ENCODE results near the gene RNF152. TPM values are rescaled to one million over a fixed set of nuclear protein-coding genes. Genes with fewer than 3 reads are reported as not detected.
A peak's percentile ranks its signal among the peaks of the same experiment; 100 is the strongest.

The RNF152 gene
- total RNA-seq, 1 experiment from 2014 or later = 3.6 TPM

GRCh38 chr18:61845197-61845596 lies 47.6 kb downstream of the RNF152 start:
- BruUV-seq (replicated peaks) = no TSS peak
- CTCF ChIA-PET = no interaction called here
- no peak for DNase-seq (ENCODE audit: low spot score)

GRCh38 chr18:61844726-61845125 lies 48.1 kb downstream of the RNF152 start:
- DNase-seq (ENCODE audit: low spot score) = no peak
- POLR2A ChIA-PET (ENCODE audit: low non-redundant PET) = no interaction called here

More at GRCh38 chr18:61845197-61845596, 47.6 kb downstream of the RNF152 start:
- no peak overlapping the region for H3K4me3 ChIP-seq (ENCODE audit: low read depth, low read length, poor library complexity, severe bottlenecking)
- no peaks in the 10 kb centered on the region for H3K27me3 ChIP-seq (replicated peaks; ENCODE audit: insufficient read depth, low read depth, low read length, poor library complexity)
- POLR2A ChIA-PET (ENCODE audit: low non-redundant PET) = no interaction called here
- no peak overlapping the region for H3K27ac ChIP-seq (ENCODE audit: low read depth, low read length, poor library complexity, severe bottlenecking)
- intact Hi-C loops (cut with micrococcal nuclease; ENCODE audit: unreplicated experiment) = no loop called here
- no peak for TF ChIP-seq EZH2 (IDR thresholded peaks at IDR 0.05; ENCODE audit: borderline replicate concordance, low read depth, low read length, poor library complexity, severe bottlenecking)
- no peak for TF ChIP-seq CTCF (conservative IDR thresholded peaks at IDR 0.05; ENCODE audit: low read depth, low read length)
- no peaks in the 10 kb centered on the region for H3K36me3 ChIP-seq (ENCODE audit: insufficient read depth, low read length, poor library complexity, severe bottlenecking)
- H3K9me3 ChIP-seq (ENCODE audit: low read depth, low read length, poor library complexity, severe bottlenecking) = no peaks in the 10 kb centered on the region
- H3K4me1 ChIP-seq (ENCODE audit: insufficient read depth, low read length, poor library complexity, severe bottlenecking) = peaks cover 4% of the 10 kb centered on the region

DNA sequence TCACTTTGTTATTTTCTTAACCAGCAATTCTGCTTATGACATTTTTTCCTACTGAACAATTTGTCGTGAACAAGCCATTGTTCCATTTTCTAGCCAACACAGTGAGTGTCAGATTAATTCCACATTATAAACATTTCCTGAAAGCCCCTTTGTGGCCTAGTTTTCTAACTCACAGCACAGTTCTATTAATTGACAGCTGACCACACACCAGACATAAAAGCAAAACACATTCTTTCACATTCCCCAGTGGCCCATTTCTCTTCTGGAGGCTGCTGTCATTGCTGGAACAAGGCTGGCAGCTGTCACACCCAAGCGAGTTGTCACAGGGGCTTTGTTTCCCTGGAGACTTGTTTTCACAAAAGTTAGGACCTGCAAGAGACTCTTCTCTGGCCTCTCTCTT lies 50.7 kb downstream of the RNF152 start:
- Histone ChIP-seq H3K27me3 (replicated peaks; ENCODE audit: insufficient read depth, low read depth, low read length, poor library complexity) (no peaks in the 10 kb centered on the region), H3K4me3 (ENCODE audit: low read depth, low read length, poor library complexity, severe bottlenecking) (no peak overlapping the region), H3K9me3 (ENCODE audit: low read depth, low read length, poor library complexity, severe bottlenecking) (no peaks in the 10 kb centered on the region), H3K4me1 (ENCODE audit: insufficient read depth, low read length, poor library complexity, severe bottlenecking) (peaks cover 4% of the 10 kb centered on the region), H3K36me3 (ENCODE audit: insufficient read depth, low read length, poor library complexity, severe bottlenecking) (no peaks in the 10 kb centered on the region), H3K27ac (ENCODE audit: low read depth, low read length, poor library complexity, severe bottlenecking) (no peak overlapping the region)
- ChIA-PET CTCF (no interaction called here), POLR2A (ENCODE audit: low non-redundant PET) (interaction anchor here (0.7 kb wide), 1 partner anchor 44 kb away, joined by 3 read pairs; no protein-coding TSS in a partner anchor)
- no peak for TF ChIP-seq EZH2 (IDR thresholded peaks at IDR 0.05; ENCODE audit: borderline replicate concordance, low read depth, low read length, poor library complexity, severe bottlenecking)
- no peak for TF ChIP-seq CTCF (conservative IDR thresholded peaks at IDR 0.05; ENCODE audit: low read depth, low read length)
- DNase-seq (ENCODE audit: low spot score) = peak; percentile 75
- intact Hi-C loops (cut with micrococcal nuclease; ENCODE audit: unreplicated experiment) = no loop called here
- BruUV-seq (replicated peaks) = no TSS peak

More at GRCh38 chr18:61844726-61845125, 48.1 kb downstream of the RNF152 start:
- Histone ChIP-seq H3K4me3 (ENCODE audit: low read depth, low read length, poor library complexity, severe bottlenecking) (no peak overlapping the region), H3K9me3 (ENCODE audit: low read depth, low read length, poor library complexity, severe bottlenecking) (no peaks in the 10 kb centered on the region), H3K36me3 (ENCODE audit: insufficient read depth, low read length, poor library complexity, severe bottlenecking) (no peaks in the 10 kb centered on the region), H3K4me1 (ENCODE audit: insufficient read depth, low read length, poor library complexity, severe bottlenecking) (peaks cover 4% of the 10 kb centered on the region), H3K27me3 (replicated peaks; ENCODE audit: insufficient read depth, low read depth, low read length, poor library complexity) (no peaks in the 10 kb centered on the region), H3K27ac (ENCODE audit: low read depth, low read length, poor library complexity, severe bottlenecking) (no peak overlapping the region)
- no TSS peak for BruUV-seq (replicated peaks)
- intact Hi-C loops (cut with micrococcal nuclease; ENCODE audit: unreplicated experiment) = no loop called here
- CTCF ChIA-PET = no interaction called here
- TF ChIP-seq EZH2 (IDR thresholded peaks at IDR 0.05; ENCODE audit: borderline replicate concordance, low read depth, low read length, poor library complexity, severe bottlenecking) (no peak), CTCF (conservative IDR thresholded peaks at IDR 0.05; ENCODE audit: low read depth, low read length) (no peak)
